LNCaP clone FGC (cell line): ENCODE data around the gene DIO3.

Source experiments
- DNase-seq: peaks from one replicate; pipeline ENCODE4 v3.0.0-alpha.2; 2011; ENCODE audit warnings: low read depth
- H3K4me3 ChIP-seq: 2 replicates; pipeline ENCODE4 v1.5.1; 2011; ENCODE audit warnings: mild to moderate bottlenecking, low read depth, low read length, control low read depth
- TF ChIP-seq, protein P1 (sequence below): IDR thresholded peaks from 2 replicates; pipeline ENCODE4 v1.5.1; 2012; ENCODE audit warnings: mild to moderate bottlenecking; ENCODE audit not compliant: control insufficient read depth, insufficient read depth; ENCODE audit errors: extremely low read depth

The DIO3 gene

DNA sequence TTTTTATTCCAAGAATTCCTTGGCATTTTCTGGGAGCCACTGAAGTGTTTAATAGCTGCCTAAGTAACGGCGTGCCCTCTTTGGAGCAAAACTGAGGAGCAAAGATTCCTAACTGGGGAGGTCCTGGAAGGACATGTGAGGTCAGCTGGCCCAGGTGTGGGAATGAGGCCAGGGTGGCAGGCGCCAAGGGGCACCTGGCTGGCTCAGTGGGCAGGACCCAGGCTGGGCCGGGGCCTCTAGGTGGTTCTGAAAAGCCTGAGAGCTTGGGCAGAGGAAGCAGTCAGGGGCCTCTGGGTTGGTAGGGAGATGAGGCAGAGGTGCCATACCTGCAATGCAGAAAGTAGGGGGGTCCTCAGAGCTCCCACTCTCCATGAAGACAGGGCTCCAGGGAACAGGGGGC is 27.1 kb upstream of the DIO3 start:
- no peak overlapping the region for H3K4me3 ChIP-seq
- no peak for DNase-seq
- TF ChIP-seq, protein P1, sequence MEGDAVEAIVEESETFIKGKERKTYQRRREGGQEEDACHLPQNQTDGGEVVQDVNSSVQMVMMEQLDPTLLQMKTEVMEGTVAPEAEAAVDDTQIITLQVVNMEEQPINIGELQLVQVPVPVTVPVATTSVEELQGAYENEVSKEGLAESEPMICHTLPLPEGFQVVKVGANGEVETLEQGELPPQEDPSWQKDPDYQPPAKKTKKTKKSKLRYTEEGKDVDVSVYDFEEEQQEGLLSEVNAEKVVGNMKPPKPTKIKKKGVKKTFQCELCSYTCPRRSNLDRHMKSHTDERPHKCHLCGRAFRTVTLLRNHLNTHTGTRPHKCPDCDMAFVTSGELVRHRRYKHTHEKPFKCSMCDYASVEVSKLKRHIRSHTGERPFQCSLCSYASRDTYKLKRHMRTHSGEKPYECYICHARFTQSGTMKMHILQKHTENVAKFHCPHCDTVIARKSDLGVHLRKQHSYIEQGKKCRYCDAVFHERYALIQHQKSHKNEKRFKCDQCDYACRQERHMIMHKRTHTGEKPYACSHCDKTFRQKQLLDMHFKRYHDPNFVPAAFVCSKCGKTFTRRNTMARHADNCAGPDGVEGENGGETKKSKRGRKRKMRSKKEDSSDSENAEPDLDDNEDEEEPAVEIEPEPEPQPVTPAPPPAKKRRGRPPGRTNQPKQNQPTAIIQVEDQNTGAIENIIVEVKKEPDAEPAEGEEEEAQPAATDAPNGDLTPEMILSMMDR: no peak

DNA sequence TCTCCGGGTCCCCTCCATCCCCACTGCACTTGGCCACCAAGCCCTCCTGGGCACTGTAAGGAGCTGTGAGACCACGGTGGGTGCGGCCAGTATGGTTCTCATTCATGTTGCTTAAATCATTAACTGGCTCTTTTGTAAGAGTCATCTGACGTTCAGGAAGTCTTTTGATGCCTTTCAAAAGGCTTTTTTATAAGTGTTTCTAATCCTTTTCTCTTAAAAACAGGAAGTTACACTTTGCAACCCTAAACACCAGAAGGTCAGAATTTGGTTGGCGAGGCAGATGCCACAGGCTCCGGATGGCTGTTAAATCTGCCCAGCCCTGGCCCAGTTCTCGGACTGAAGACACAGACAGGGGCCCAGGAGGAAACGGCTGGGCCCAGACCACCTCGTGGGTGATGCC is 26.1 kb upstream of the DIO3 start:
- TF ChIP-seq, protein P1: no peak
- DNase-seq: no peak
- no peak overlapping the region for H3K4me3 ChIP-seq

DNA sequence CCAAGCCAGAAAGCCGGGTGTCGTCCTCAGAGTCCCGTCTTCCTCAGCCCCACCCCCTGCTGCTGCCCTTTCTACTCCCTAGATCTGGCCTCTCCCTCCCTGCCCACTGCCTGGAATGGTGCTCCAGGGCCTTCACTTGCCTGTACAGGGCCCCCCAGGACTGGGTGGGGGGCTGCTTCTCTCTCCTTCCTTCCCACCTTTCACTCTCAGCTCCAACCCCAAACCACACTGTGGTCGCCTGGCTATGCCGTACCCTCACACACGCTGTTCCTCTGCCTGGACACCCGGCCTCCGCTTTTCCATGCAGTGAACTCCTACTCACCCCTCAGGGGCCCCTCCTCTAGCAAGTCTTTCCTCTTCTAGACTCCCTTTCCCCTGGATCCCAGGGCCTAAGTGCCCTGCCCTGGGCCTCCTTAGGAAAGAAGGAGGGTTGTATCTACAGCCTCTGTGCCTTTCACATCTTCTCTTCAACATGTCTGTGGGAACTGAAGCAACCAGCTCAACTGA is 25.5 kb upstream of the DIO3 start:
- DNase-seq: no peak
- H3K4me3 ChIP-seq: no peak overlapping the region
- TF ChIP-seq, protein P1: no peak

DNA sequence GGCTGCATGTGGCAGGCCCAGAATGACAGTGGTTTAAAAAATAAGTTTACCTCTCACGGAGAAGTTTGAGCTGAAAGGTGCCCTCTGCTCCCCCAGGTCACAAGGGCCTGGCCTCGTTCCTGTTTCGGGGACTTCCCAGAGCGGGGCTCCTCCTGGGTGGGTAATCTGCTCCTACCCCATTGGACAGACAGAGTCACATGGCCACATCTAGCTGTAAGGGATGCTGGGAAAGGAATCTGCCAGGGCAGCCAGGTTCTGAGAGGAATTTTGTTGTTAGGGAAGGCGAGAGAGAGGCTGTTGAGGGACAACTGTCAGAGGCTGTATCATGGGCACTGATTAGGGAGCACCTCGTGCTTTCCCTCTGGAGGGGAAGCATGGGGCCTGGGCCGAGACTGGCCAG is 24.0 kb upstream of the DIO3 start:
- TF ChIP-seq, protein P1: no peak
- no peak overlapping the region for H3K4me3 ChIP-seq
- no peak for DNase-seq

DNA sequence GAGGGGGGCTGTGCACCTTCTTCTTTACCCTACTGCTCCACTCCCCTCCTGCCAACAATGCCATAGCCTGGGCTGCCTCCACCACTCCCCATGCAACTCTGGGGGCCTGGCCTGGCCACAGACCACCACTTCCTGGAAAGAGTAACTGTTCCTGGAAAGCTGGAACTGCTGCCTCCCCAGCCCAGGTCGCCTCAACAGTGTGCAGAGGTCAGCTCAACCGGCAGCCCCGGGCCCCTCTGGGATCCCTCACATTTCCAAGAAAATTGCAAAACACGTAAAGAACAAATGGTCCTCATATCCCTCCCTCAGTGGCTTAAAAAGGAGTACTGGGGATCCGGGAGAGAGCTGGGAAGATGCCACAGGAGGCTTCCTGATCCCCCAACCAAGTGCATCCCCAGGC is 22.4 kb upstream of the DIO3 start:
- DNase-seq: no peak
- TF ChIP-seq, protein P1: no peak
- no peak overlapping the region for H3K4me3 ChIP-seq

DNA sequence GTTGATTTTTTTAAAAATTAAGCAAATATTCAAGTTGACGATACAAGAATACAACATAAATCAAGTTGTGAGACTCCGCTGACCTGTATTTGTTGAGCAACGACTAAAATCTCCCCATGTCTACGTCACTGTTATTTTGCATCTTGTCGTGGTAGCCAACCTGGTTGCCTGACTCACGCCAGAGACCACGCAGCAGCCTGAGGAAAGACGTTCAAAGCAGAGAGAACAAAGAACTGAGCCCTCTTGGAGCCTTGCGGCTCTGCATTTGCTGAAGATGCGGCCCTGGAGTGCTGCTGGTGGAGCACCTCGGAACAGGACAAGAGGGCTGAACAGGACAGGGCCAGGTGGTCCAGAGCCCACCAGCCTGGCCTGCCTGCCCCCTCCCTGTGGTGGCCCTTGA is 21.4 kb upstream of the DIO3 start:
- H3K4me3 ChIP-seq: no peak overlapping the region
- TF ChIP-seq, protein P1: no peak
- DNase-seq: no peak

DNA sequence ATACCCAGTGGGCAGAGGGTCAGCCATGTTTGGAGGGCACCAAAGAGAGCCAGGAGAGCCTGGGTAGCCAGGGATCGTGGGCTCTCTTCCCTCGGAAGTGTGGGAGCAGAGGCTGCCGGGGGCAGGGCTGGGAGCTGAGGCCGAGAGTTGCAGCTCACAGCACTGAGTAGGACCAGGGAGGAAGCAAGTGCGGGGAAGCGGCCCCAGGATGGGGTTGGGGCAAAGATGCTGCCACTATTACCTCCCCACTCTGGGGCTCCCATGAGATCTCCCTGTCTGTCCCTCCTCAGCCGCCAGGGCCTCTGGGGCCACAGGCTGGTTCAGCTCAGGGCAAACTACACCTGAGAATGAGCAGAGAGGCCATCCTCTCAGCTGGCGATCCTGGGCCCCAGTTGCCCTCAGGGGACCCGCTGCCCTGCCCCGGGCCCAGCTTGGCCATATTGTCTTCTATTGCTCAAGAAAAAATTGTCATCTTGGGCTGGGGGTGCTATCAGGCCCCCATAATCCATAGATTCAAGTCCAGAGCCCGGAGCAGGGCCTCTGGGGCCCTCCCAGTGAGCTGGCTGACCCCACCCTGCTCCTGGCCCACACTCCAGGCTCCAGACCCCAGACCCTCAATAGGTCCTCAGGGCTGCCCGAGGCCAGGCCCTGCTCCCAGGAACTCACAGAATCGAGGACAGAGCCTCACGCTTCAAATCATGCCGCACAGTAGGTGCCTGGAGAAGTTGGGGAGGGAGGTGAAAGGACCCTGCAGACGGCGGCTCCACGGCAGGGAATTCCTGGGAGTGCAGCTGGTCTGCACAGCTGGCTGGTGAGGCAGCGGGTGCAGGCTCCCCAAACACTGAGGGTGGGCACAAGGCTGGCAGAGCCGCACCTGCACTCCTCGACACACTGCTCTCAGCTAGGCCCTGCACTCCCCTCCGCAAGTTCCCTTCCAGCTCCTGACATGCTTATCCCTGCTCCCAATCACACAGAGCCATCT is 20.5 kb upstream of the DIO3 start:
- no peak overlapping the region for H3K4me3 ChIP-seq
- TF ChIP-seq, protein P1: no peak
- no peak for DNase-seq
